ENCODE results near the gene LPP.

LPP gene

DNA sequence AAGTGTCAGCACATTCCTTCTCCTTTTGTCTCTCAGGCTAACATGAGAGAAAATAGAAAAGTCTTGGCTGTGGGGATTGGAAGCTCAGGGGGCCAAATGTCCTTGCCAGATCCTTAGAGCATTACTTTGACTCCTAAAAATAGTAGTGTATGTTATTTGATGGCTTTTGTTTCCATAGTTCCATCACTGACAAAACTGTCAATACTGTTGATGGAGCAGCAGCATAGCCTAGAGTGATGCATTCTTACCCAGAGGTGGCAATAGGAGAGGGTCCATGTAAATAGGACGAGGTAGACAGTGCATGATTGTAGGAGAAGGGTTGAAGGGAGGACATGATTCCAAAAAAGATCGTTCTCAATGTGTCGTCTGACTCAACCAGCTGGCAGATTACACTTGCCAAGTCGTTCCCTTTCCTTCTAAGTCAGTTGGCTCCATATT is 735.1 kb downstream of the LPP start:
- TF ChIP-seq TAF1 (IDR thresholded peaks at IDR 0.05; ENCODE audit: borderline replicate concordance, insufficient read depth, low read length) = no peak
- no peak for TF ChIP-seq FOXP2 (optimal IDR thresholded peaks at IDR 0.05; ENCODE audit: borderline replicate concordance, extremely low read depth, extremely low read length, insufficient read depth)
- TF ChIP-seq SIN3A (IDR thresholded peaks at IDR 0.05; ENCODE audit: borderline replicate concordance, insufficient read depth, low read length) = no peak

DNA sequence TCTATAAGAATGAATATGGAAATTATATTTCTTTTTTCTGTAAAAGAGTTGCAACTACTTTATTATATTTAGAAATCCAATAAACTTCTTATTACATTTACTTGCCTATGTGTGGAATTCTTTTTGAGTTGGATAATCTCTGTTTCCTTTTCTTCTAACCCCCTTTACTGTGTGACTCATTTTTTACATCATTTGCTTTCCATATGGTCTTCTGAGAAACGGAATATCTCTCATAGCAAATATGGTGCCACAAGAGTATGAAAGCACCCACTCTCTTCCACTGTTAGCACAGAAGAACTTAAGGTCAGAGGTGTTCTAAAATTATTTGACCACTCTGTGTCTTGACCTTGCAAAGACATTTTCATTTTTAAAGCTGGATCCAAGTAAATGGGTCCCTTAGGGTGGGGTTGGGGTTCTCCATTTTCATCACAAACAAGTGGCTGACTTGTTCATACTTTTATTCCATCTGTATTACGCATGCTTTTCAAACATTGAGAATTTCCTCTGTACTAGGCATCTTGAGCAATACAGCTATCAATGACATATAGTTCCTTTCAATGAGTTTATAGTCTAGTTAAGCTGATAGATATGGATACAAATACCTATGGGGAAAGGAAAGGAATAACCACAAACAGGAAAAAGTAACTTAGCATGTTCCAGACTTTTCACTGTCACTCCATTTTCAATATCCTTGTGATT is 736.8 kb downstream of the LPP start:
- TF ChIP-seq FOXP2 (optimal IDR thresholded peaks at IDR 0.05; ENCODE audit: borderline replicate concordance, extremely low read depth, extremely low read length, insufficient read depth) = no peak
- TF ChIP-seq POLR2AphosphoS5 (IDR thresholded peaks at IDR 0.05; ENCODE audit: low read depth, low read length) = no peak
- TF ChIP-seq TAF1 (IDR thresholded peaks at IDR 0.05; ENCODE audit: borderline replicate concordance, insufficient read depth, low read length) = no peak
- TF ChIP-seq, protein P1, sequence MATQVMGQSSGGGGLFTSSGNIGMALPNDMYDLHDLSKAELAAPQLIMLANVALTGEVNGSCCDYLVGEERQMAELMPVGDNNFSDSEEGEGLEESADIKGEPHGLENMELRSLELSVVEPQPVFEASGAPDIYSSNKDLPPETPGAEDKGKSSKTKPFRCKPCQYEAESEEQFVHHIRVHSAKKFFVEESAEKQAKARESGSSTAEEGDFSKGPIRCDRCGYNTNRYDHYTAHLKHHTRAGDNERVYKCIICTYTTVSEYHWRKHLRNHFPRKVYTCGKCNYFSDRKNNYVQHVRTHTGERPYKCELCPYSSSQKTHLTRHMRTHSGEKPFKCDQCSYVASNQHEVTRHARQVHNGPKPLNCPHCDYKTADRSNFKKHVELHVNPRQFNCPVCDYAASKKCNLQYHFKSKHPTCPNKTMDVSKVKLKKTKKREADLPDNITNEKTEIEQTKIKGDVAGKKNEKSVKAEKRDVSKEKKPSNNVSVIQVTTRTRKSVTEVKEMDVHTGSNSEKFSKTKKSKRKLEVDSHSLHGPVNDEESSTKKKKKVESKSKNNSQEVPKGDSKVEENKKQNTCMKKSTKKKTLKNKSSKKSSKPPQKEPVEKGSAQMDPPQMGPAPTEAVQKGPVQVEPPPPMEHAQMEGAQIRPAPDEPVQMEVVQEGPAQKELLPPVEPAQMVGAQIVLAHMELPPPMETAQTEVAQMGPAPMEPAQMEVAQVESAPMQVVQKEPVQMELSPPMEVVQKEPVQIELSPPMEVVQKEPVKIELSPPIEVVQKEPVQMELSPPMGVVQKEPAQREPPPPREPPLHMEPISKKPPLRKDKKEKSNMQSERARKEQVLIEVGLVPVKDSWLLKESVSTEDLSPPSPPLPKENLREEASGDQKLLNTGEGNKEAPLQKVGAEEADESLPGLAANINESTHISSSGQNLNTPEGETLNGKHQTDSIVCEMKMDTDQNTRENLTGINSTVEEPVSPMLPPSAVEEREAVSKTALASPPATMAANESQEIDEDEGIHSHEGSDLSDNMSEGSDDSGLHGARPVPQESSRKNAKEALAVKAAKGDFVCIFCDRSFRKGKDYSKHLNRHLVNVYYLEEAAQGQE (IDR thresholded peaks at IDR 0.05; ENCODE audit: insufficient read depth in 1 of 2, low read depth in 2 of 2, low read length in 2 of 2) = no peak
- TF ChIP-seq SIN3A (IDR thresholded peaks at IDR 0.05; ENCODE audit: borderline replicate concordance, insufficient read depth, low read length) = no peak

DNA sequence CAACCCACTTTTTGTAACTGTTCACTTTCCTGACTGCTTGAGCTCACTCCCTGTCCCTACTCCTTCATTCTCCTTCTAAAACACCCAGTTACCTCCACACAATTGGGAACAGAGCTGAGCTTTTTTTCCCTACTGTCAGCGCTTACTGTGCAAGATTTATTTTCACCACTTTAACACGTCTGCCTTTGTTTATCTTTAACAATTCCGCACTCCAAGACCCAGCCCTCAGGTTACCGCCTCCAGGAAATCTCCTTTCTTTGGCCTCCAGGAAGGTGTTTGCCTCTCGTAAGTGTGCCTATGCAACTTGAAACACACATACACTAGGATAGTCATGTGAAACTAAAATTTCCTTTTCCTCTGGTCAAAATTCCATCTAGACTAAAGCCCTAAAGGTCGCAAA is 745.9 kb downstream of the LPP start:
- TF ChIP-seq, protein P1 (IDR thresholded peaks at IDR 0.05; ENCODE audit: insufficient read depth in 1 of 2, low read depth in 2 of 2, low read length in 2 of 2) = no peak
- no peak for TF ChIP-seq TAF1 (IDR thresholded peaks at IDR 0.05; ENCODE audit: borderline replicate concordance, insufficient read depth, low read length)
- no peak for TF ChIP-seq POLR2AphosphoS5 (IDR thresholded peaks at IDR 0.05; ENCODE audit: low read depth, low read length)
- TF ChIP-seq FOXP2 (optimal IDR thresholded peaks at IDR 0.05; ENCODE audit: borderline replicate concordance, extremely low read depth, extremely low read length, insufficient read depth) = no peak
- TF ChIP-seq SIN3A (IDR thresholded peaks at IDR 0.05; ENCODE audit: borderline replicate concordance, insufficient read depth, low read length) = no peak

DNA sequence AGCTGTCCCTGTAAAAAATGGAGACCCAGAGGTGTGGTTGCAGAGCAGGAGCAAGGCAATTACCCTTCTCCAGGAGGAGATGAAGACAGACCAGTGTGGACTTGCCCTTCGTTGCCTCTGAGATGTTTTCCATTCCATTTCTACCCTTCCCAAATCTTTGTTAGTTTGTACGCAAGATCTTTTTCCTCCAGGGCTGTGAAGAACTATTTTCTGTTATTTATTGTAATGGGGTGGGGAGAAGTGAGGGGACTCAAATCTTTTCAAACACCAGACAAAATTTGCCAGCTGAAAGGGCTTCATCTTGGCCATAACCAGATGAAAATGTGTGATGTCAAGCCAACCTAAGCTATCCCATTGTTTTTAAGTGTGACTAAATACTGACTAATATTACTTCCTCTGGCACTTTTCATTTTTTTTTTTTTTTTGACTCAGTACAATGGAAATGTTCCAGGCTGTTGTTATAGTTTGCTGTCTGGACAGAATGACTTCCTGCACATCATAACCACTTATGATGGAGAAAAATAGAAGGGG is 746.5 kb downstream of the LPP start:
- no peak for TF ChIP-seq TAF1 (IDR thresholded peaks at IDR 0.05; ENCODE audit: borderline replicate concordance, insufficient read depth, low read length)
- no peak for TF ChIP-seq FOXP2 (optimal IDR thresholded peaks at IDR 0.05; ENCODE audit: borderline replicate concordance, extremely low read depth, extremely low read length, insufficient read depth)
- no peak for TF ChIP-seq POLR2AphosphoS5 (IDR thresholded peaks at IDR 0.05; ENCODE audit: low read depth, low read length)
- TF ChIP-seq SIN3A (IDR thresholded peaks at IDR 0.05; ENCODE audit: borderline replicate concordance, insufficient read depth, low read length) = no peak
- TF ChIP-seq, protein P1 (IDR thresholded peaks at IDR 0.05; ENCODE audit: insufficient read depth in 1 of 2, low read depth in 2 of 2, low read length in 2 of 2) = no peak

DNA sequence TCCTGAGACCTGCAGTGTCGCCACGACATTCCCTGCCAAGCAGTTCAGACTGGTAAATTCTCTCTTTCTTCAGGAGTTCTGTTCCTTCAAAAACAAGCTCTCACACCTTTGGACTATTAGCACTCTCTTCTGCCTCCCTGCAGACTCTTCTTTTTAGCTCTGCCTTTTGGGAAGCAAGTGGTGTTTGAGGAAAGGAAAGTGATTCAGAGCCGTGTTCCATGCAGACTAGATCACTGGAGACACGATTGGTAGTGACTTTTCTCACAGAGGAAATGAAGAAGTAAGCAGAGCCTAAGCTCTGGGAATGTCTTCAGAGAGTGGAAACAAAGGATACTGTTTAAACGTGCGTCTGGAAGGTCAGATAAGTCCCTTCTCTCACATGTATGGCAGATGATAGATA is 747.2 kb downstream of the LPP start:
- TF ChIP-seq TAF1 (IDR thresholded peaks at IDR 0.05; ENCODE audit: borderline replicate concordance, insufficient read depth, low read length) = no peak
- TF ChIP-seq, protein P1 (IDR thresholded peaks at IDR 0.05; ENCODE audit: insufficient read depth in 1 of 2, low read depth in 2 of 2, low read length in 2 of 2) = no peak
- no peak for TF ChIP-seq FOXP2 (optimal IDR thresholded peaks at IDR 0.05; ENCODE audit: borderline replicate concordance, extremely low read depth, extremely low read length, insufficient read depth)
- TF ChIP-seq SIN3A (IDR thresholded peaks at IDR 0.05; ENCODE audit: borderline replicate concordance, insufficient read depth, low read length) = no peak
- TF ChIP-seq POLR2AphosphoS5 (IDR thresholded peaks at IDR 0.05; ENCODE audit: low read depth, low read length) = no peak
